Stomach (tissue), 9 donors: Measurements from ENCODE around the gene KLK11. TPM values are rescaled to one million over a fixed set of nuclear protein-coding genes. Genes with fewer than 3 reads are reported as not detected.

Source experiments
- DNase-seq, 2 donors: peaks; one replicate each; pipeline versions ENCODE4 v3.0.0 to v3.0.0-alpha.2; 2013 to 2019
- H3K27ac ChIP-seq, 5 donors: fragments of 200-600 bp in 4 of 5; sonication (generic) in 4 of 5; one replicate each; pipeline ENCODE4 v1.5.1; 2013 to 2019; ENCODE audit warnings: mild to moderate bottlenecking in 1 of 5, moderate library complexity in 1 of 5
- H3K27me3 ChIP-seq, 3 donors: fragments of 200-600 bp; sonication (generic); one replicate each; pipeline ENCODE4 v1.5.1; 2017 to 2019; ENCODE audit warnings: mixed run types in 1 of 3
- H3K36me3 ChIP-seq, 4 donors: fragments of 200-600 bp; sonication (generic); 1 replicate in 3 of 4; 2 replicates in 1 of 4; pipeline ENCODE4 v1.5.1; 2016 to 2019
- H3K4me1 ChIP-seq, 4 donors: fragments of 200-600 bp; sonication (generic); one replicate each; pipeline ENCODE4 v1.5.1; 2016 to 2019
- H3K4me3 ChIP-seq, 4 donors: fragments of 200-600 bp; sonication (generic) in 3 of 4; one replicate each; pipeline ENCODE4 v1.5.1; 2016 to 2019; ENCODE audit warnings: mild to moderate bottlenecking in 1 of 4
- H3K9me3 ChIP-seq, 4 donors: fragments of 200-600 bp; sonication (generic); one replicate each; pipeline ENCODE4 v1.5.1; 2016 to 2019
- CTCF ChIP-seq, 7 experiments: fragments of 450-650 bp in 4 of 7; fragments of 200-600 bp in 3 of 7; sonication (generic) in 3 of 7; IDR thresholded peaks; one replicate each; pipeline ENCODE4 v1.5.1; 2016 to 2019; ENCODE audit warnings: antibody characterized with exemption in 7 of 7, control low read depth in 2 of 7, mild to moderate bottlenecking in 1 of 7
- POLR2AphosphoS5 ChIP-seq, 3 donors: sonication (generic); formaldehyde crosslinking; IDR thresholded peaks; one replicate each; pipeline ENCODE4 v1.6.1; 2016; ENCODE audit warnings: antibody characterized with exemption in 3 of 3
- WGBS, 5 donors: extraction: QIAGEN DNeasy Blood & Tissue Kit in 3 of 5; methylation state at CpG; one replicate each; pipeline versions ENCODE4 v1.1.5 to v1.1.7; 2013 to 2018; 5-methylcytosine and 5-hydroxymethylcytosine counted together
- intact Hi-C: fragments of 100-400 bp; cut with DNase I; formaldehyde crosslinking; loops from one replicate; pipeline ENCODE4 v1.15.1; 2023; ENCODE audit warnings: low total_unique reads
- polyA plus RNA-seq, 3 donors: library from polyadenylated mRNA; stranded (reverse); fragments of 200-250 nt; gene quantifications; one replicate each; pipeline ENCODE4 v1.2.3, GENCODE V29; 2013
- total RNA-seq, 5 donors: library from RNA; depleted of rRNA; stranded (reverse); fragments of >200 nt; gene quantifications; one replicate each; pipeline versions ENCODE4 v1.1.0 to v1.2.3, GENCODE V29; 2014 to 2016
- donor health status: healthy with polysubstance abuse.
- donor health status: Bipolar disorder and iron deficiency.
- donor health status: healthy.

KLK11 gene
- total and polyA plus RNA-seq, 8 donors: 1.8 to 152 (median 41.1) TPM; not detected in 1

- DNase-seq: no peak
- intact Hi-C loops: no loop called here
- WGBS, 5 donors: 70 to 85% (median 78%) methylated on average over 9 of the region's 9 CpGs
Observed at GRCh38 chr19:50972795-50973376, 53.5 kb downstream of the KLK11 start.

More at GRCh38 chr19:50972795-50973376, 53.5 kb downstream of the KLK11 start:
- Histone ChIP-seq H3K27me3 (peaks cover 3 to 87% (median 23%) of the 10 kb centered on the region in 3 donors), H3K27ac (no peak overlapping the region), H3K36me3 (no peaks in the 10 kb centered on the region), H3K4me1 (no peaks in the 10 kb centered on the region), H3K4me3 (no peak overlapping the region), H3K9me3 (no peaks in the 10 kb centered on the region)
- no peak for TF ChIP-seq CTCF (IDR thresholded peaks at IDR 0.05)
- no peak for TF ChIP-seq POLR2AphosphoS5 (IDR thresholded peaks at IDR 0.05)

Other genes starting within 250 kb of the KLK11 start
- not detected for gene ACP4, start 236.2 kb downstream of the KLK11 start, total RNA-seq
- not detected for gene ACP4, start 236.2 kb downstream of the KLK11 start, polyA plus RNA-seq
- 10 to 100 TPM in 1 of 5 donors, 1 to 10 TPM in 1, not detected in 3; 4.1 to 55.0 TPM for gene KLK1, start 202.8 kb downstream of the KLK11 start, total RNA-seq
- 10 to 100 TPM in 1 of 3 donors, 1 to 10 TPM in 2; 6.0 to 12.8 (median 6.9) TPM for gene KLK1, start 202.8 kb downstream of the KLK11 start, polyA plus RNA-seq
- not detected for gene KLK15, start 193.0 kb downstream of the KLK11 start, total RNA-seq
- not detected for gene KLK15, start 193.0 kb downstream of the KLK11 start, polyA plus RNA-seq
- 100 to 1,000 TPM in 1 of 5 donors, 10 to 100 TPM in 1, not detected in 3; 46.9 to 134 TPM for gene KLK3, start 171.7 kb downstream of the KLK11 start, total RNA-seq
- not detected for gene KLK3, start 171.7 kb downstream of the KLK11 start, polyA plus RNA-seq
- gene KLK2, start 153.2 kb downstream of the KLK11 start, total RNA-seq: 10 to 100 TPM in 1 of 5 donors, not detected in 4; 94.6 TPM
- not detected for gene KLK2, start 153.2 kb downstream of the KLK11 start, polyA plus RNA-seq
- not detected for gene KLK4, start 115.2 kb downstream of the KLK11 start, total RNA-seq
- not detected for gene KLK4, start 115.2 kb downstream of the KLK11 start, polyA plus RNA-seq
- not detected for gene KLK5, start 73.6 kb downstream of the KLK11 start, total RNA-seq
- gene KLK5, start 73.6 kb downstream of the KLK11 start, polyA plus RNA-seq: 10 to 100 TPM in 1 of 3 donors, not detected in 2; 10.4 TPM
- gene KLK6, start 57.0 kb downstream of the KLK11 start, total RNA-seq: not detected
- 1 to 10 TPM in 1 of 3 donors, not detected in 2; 4.5 TPM for gene KLK6, start 57.0 kb downstream of the KLK11 start, polyA plus RNA-seq
- gene KLK7, start 42.7 kb downstream of the KLK11 start, total RNA-seq: not detected
- gene KLK7, start 42.7 kb downstream of the KLK11 start, polyA plus RNA-seq: 1 to 10 TPM in 1 of 3 donors, not detected in 2; 7.8 TPM
- gene KLK8, start 25.0 kb downstream of the KLK11 start, total RNA-seq: not detected
- gene KLK8, start 25.0 kb downstream of the KLK11 start, polyA plus RNA-seq: 100 to 1,000 TPM in 1 of 3 donors, not detected in 2; 116 TPM
- 1 to 10 TPM in 1 of 5 donors, not detected in 4; 1.3 TPM for gene KLK10, start 6.9 kb downstream of the KLK11 start, total RNA-seq
- 10 to 100 TPM in 1 of 3 donors, 1 to 10 TPM in 2; 2.1 to 62.7 (median 3.8) TPM for gene KLK10, start 6.9 kb downstream of the KLK11 start, polyA plus RNA-seq
- gene KLK12, start 8.4 kb upstream of the KLK11 start, total RNA-seq: not detected
- gene KLK12, start 8.4 kb upstream of the KLK11 start, polyA plus RNA-seq: 10 to 100 TPM in 1 of 3 donors, 1 to 10 TPM in 1, not detected in 1; 2.0 to 26.5 TPM
- 1 to 10 TPM in 1 of 5 donors, not detected in 4; 10.0 TPM for gene KLK13, start 38.5 kb upstream of the KLK11 start, total RNA-seq
- gene KLK13, start 38.5 kb upstream of the KLK11 start, polyA plus RNA-seq: 10 to 100 TPM in 1 of 3 donors, 1 to 10 TPM in 2; 3.2 to 82.1 (median 9.5) TPM
- gene KLK14, start 56.3 kb upstream of the KLK11 start, total RNA-seq: not detected
- under 1 TPM in 2 of 3 donors, not detected in 1; 0.31 to 0.35 TPM for gene KLK14, start 56.3 kb upstream of the KLK11 start, polyA plus RNA-seq
- 10 to 100 TPM in 2 of 5 donors, 1 to 10 TPM in 2, under 1 TPM in 1; 0.58 to 47.3 (median 7.4) TPM for gene CTU1, start 81.8 kb upstream of the KLK11 start, total RNA-seq
- 1 to 10 TPM; 2.4 to 5.3 (median 2.8) TPM for gene CTU1, start 81.8 kb upstream of the KLK11 start, polyA plus RNA-seq
- gene SIGLEC9, start 98.3 kb upstream of the KLK11 start, total RNA-seq: 10 to 100 TPM in 1 of 5 donors, 1 to 10 TPM in 3, not detected in 1; 1.1 to 13.9 (median 1.9) TPM
- 1 to 10 TPM in 1 of 3 donors, under 1 TPM in 2; 0.61 to 3.6 (median 0.80) TPM for gene SIGLEC9, start 98.3 kb upstream of the KLK11 start, polyA plus RNA-seq
- gene SIGLEC7, start 115.7 kb upstream of the KLK11 start, total RNA-seq: 1 to 10 TPM in 1 of 5 donors, under 1 TPM in 1, not detected in 3; 0.18 to 1.3 TPM
- 1 to 10 TPM in 1 of 3 donors, under 1 TPM in 1, not detected in 1; 0.50 to 1.8 TPM for gene SIGLEC7, start 115.7 kb upstream of the KLK11 start, polyA plus RNA-seq
- 1 to 10 TPM in 2 of 5 donors, not detected in 3; 3.7 to 4.8 TPM for gene CD33, start 198.5 kb upstream of the KLK11 start, total RNA-seq
- 1 to 10 TPM; 1.7 to 3.0 (median 1.7) TPM for gene CD33, start 198.5 kb upstream of the KLK11 start, polyA plus RNA-seq
- gene SIGLECL1, start 224.5 kb upstream of the KLK11 start, total RNA-seq: not detected
- gene SIGLECL1, start 224.5 kb upstream of the KLK11 start, polyA plus RNA-seq: not detected